Neural progenitor cell (in vitro differentiated cells): ENCODE results near the gene ABCC10.
"Not testable (repeated sequence)": the region's sequence is repeated elsewhere in the genome, so short reads cannot be mapped to it uniquely, and the experiment has no call there.

Experiments used
- EZH2 ChIP-seq: fragments of 200-600 bp; sonication (generic); IDR thresholded peaks from 2 replicates; pipeline ENCODE4 v1.6.1; 2017; ENCODE audit warnings: antibody characterized with exemption, mild to moderate bottlenecking, moderate library complexity
- EZH2phosphoT487 ChIP-seq: fragments of 200-600 bp; sonication (generic); IDR thresholded peaks from 2 replicates; pipeline ENCODE4 v1.6.1; 2017; ENCODE audit warnings: antibody characterized with exemption
- TF ChIP-seq, protein P1 (sequence below): fragments of 200-600 bp; sonication (generic); IDR thresholded peaks from 2 replicates; pipeline ENCODE4 v1.5.1; 2017; ENCODE audit warnings: antibody characterized with exemption, mild to moderate bottlenecking

DNA sequence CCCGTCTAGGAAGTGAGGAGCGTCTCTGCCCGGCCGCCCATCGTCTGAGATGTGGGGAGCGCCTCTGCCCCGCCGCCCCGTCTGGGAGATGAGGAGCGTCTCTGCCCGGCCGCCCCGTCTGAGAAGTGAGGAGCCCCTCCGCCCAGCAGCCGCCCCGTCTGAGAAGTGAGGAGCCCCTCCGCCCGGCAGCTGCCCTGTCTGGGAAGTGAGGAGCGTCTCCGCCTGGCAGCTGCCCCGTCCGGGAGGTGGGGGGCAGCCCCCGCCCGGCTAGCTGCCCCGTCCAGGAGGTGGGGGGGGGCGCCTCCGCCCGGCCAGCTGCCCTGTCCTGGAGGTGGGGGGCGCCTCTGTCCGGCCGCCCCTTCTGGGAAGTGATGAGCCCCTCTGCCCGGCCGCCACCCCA lies 2.3 kb upstream of the ABCC10 start:
- TF ChIP-seq, protein P1, sequence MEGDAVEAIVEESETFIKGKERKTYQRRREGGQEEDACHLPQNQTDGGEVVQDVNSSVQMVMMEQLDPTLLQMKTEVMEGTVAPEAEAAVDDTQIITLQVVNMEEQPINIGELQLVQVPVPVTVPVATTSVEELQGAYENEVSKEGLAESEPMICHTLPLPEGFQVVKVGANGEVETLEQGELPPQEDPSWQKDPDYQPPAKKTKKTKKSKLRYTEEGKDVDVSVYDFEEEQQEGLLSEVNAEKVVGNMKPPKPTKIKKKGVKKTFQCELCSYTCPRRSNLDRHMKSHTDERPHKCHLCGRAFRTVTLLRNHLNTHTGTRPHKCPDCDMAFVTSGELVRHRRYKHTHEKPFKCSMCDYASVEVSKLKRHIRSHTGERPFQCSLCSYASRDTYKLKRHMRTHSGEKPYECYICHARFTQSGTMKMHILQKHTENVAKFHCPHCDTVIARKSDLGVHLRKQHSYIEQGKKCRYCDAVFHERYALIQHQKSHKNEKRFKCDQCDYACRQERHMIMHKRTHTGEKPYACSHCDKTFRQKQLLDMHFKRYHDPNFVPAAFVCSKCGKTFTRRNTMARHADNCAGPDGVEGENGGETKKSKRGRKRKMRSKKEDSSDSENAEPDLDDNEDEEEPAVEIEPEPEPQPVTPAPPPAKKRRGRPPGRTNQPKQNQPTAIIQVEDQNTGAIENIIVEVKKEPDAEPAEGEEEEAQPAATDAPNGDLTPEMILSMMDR: not testable (repeated sequence)
- not testable (repeated sequence) for TF ChIP-seq EZH2, EZH2phosphoT487
